PC-3 (cell line): ENCODE data around the gene GRB10. TPM values are rescaled to one million over a fixed set of nuclear protein-coding genes. Genes with fewer than 3 reads are reported as not detected.

Experiments
- ATAC-seq: fragments of 200-7000 bp; cut with Tn5 transposase; 2 replicates; pipeline ENCODE4 v1.9.1; 2020; ENCODE audit warnings: mild to moderate bottlenecking, moderate library complexity
- BruUV-seq: library from RNA; stranded (reverse); fragments of 400-500 nt; replicated peaks from 2 replicates; lab custom pipeline; 2021; lab: Mats Ljungman, UMichigan
- CTCF ChIA-PET: fragments of 300-600 bp; sonication (Branson Sonifier 250); formaldehyde crosslinking; loops from one replicate; lab custom pipeline; 2022; ENCODE audit warnings: antibody characterized with exemption; lab: Charles Lee
- POLR2A ChIA-PET: fragments of 300-600 bp; sonication (Branson Sonifier 250); formaldehyde crosslinking; loops from one replicate; lab custom pipeline; 2022; ENCODE audit warnings: antibody characterized with exemption; ENCODE audit not compliant: unreplicated experiment; lab: Charles Lee
- DNase-seq: peaks from one replicate; pipeline ENCODE4 v3.0.0-alpha.2; 2015
- H2AFZ ChIP-seq: fragments of 300-600 bp; sonication (generic); 2 replicates; pipeline ENCODE4 v1.6.0; 2016; ENCODE audit warnings: antibody characterized with exemption, low read length
- H3F3A ChIP-seq: fragments of 300-600 bp; sonication (generic); one replicate; pipeline ENCODE4 v1.6.0; 2017; ENCODE audit warnings: antibody characterized with exemption, low read length, control low read depth, mild to moderate bottlenecking; ENCODE audit not compliant: unreplicated experiment
- H3K27ac ChIP-seq: fragments of 300-600 bp; sonication (generic); 2 replicates; pipeline ENCODE4 v1.5.1; 2016; ENCODE audit warnings: mild to moderate bottlenecking, low read length
- H3K27me3 ChIP-seq: fragments of 300-600 bp; sonication (generic); 2 replicates; pipeline ENCODE4 v1.6.1; 2016; ENCODE audit warnings: low read length, mixed read lengths
- H3K36me3 ChIP-seq: fragments of 300-600 bp; sonication (generic); 2 replicates; pipeline ENCODE4 v1.6.1; 2016; ENCODE audit warnings: low read depth, mixed run types, low read length, mixed read lengths
- H3K4me1 ChIP-seq: fragments of 300-600 bp; sonication (generic); 2 replicates; pipeline ENCODE4 v1.5.1; 2016; ENCODE audit warnings: low read length; ENCODE audit not compliant: insufficient read depth
- H3K4me2 ChIP-seq: fragments of 300-600 bp; sonication (generic); 2 replicates; pipeline ENCODE4 v1.6.0; 2016; ENCODE audit warnings: low read length
- H3K4me3 ChIP-seq: fragments of 300-600 bp; sonication (generic); 2 replicates; pipeline ENCODE4 v1.5.1; 2016; ENCODE audit warnings: mild to moderate bottlenecking, low read length, mixed read lengths
- H3K79me2 ChIP-seq: fragments of 300-600 bp; sonication (generic); 2 replicates; pipeline ENCODE4 v1.6.1; 2017; ENCODE audit warnings: low read length, mixed read lengths
- H3K9ac ChIP-seq: fragments of 300-600 bp; sonication (generic); 2 replicates; pipeline ENCODE4 v1.6.0; 2016; ENCODE audit warnings: mild to moderate bottlenecking, low read length
- H3K9me2 ChIP-seq: fragments of 300-600 bp; sonication (generic); replicated peaks from 2 replicates; pipeline ENCODE4 v1.6.1; 2016; ENCODE audit warnings: mixed run types, low read length, mixed read lengths
- H3K9me3 ChIP-seq: fragments of 300-600 bp; sonication (generic); 2 replicates; pipeline ENCODE4 v1.6.1; 2016; ENCODE audit warnings: low read length, mixed read lengths
- H4K20me1 ChIP-seq: fragments of 300-600 bp; sonication (generic); 2 replicates; pipeline ENCODE4 v1.6.1; 2016; ENCODE audit warnings: low read length, mixed read lengths
- CTCF ChIP-seq: fragments of 300-600 bp; sonication (generic); conservative IDR thresholded peaks from 2 replicates; pipeline ENCODE4 v1.5.1; 2017; ENCODE audit warnings: antibody characterized with exemption, low read depth, mild to moderate bottlenecking, low read length
- EZH2 ChIP-seq: fragments of 300-600 bp; sonication (generic); IDR thresholded peaks from one replicate; pipeline ENCODE4 v1.6.1; 2017; ENCODE audit warnings: antibody characterized with exemption, mild to moderate bottlenecking, low read length; ENCODE audit not compliant: unreplicated experiment
- EZH2phosphoT487 ChIP-seq: fragments of 300-600 bp; sonication (generic); IDR thresholded peaks from 2 replicates; pipeline ENCODE4 v1.6.1; 2018; ENCODE audit warnings: mild to moderate bottlenecking, antibody characterized with exemption, low read length, borderline replicate concordance
- intact Hi-C: fragments of 100-400 bp; cut with micrococcal nuclease; formaldehyde crosslinking; loops from 2 replicates; pipeline ENCODE4 v1.9.0; 2023
- total RNA-seq: library from RNA; depleted of rRNA; stranded (reverse); fragments of >200 nt; gene quantifications from 2 replicates; pipeline ENCODE4 v1.2.3, GENCODE V29; 2014

GRB10 gene
- total RNA-seq, 1 experiment from 2014 or later = 61.3 TPM

GRCh38 chr7:50676079-50676478 lies 106.6 kb downstream of the GRB10 start:
- Histone ChIP-seq H4K20me1 (0 out of 2 replicates have a peak, but pooled peaks cover 3% of the 10 kb centered on the region), H3K27ac (no peak overlapping the region), H3K4me3 (no peak overlapping the region), H3K9ac (no peak overlapping the region), H3K79me2 (no peaks in the 10 kb centered on the region), H2AFZ (no peak overlapping the region), H3K9me2 (no peaks in the 10 kb centered on the region), H3K4me1 (no peaks in the 10 kb centered on the region), H3K4me2 (no peak overlapping the region), H3K36me3 (peaks cover under 1% of the 10 kb centered on the region; the same call in 1 of the 2 replicates), H3K27me3 (no peaks in the 10 kb centered on the region), H3K9me3 (no peaks in the 10 kb centered on the region), H3F3A (no peaks in the 10 kb centered on the region)
- no peak for TF ChIP-seq EZH2
- no peak for TF ChIP-seq CTCF
- CTCF ChIA-PET = no interaction called here
- BruUV-seq = no TSS peak
- ATAC-seq (no peak), DNase-seq (no peak)
- POLR2A ChIA-PET = no interaction called here
- intact Hi-C loops = no loop called here

- no peak overlapping the region for H3K27ac ChIP-seq
- no peak overlapping the region for H3K4me2 ChIP-seq
- no peaks in the 10 kb centered on the region for H3F3A ChIP-seq
- no TSS peak for BruUV-seq
- POLR2A ChIA-PET = no interaction called here
- H3K9me3 ChIP-seq = no peaks in the 10 kb centered on the region
- H3K4me1 ChIP-seq = no peaks in the 10 kb centered on the region
- H3K36me3 ChIP-seq = peaks cover 8% of the 10 kb centered on the region
- CTCF ChIA-PET = no interaction called here
- ATAC-seq = no peak
- no peak overlapping the region for H3K9ac ChIP-seq
- no peaks in the 10 kb centered on the region for H3K9me2 ChIP-seq
- intact Hi-C loops = no loop called here
- H4K20me1 ChIP-seq = 0 out of 2 replicates have a peak, but pooled peaks cover 3% of the 10 kb centered on the region
- no peak overlapping the region for H3K4me3 ChIP-seq
- TF ChIP-seq EZH2 (no peak), EZH2phosphoT487 (no peak)
- no peak overlapping the region for H2AFZ ChIP-seq
- DNase-seq = no peak
- H3K27me3 ChIP-seq = no peaks in the 10 kb centered on the region
- no peaks in the 10 kb centered on the region for H3K79me2 ChIP-seq
Observed at GRCh38 chr7:50674896-50675835, 107.5 kb downstream of the GRB10 start.

GRCh38 chr7:50674299-50674698 lies 108.4 kb downstream of the GRB10 start:
- BruUV-seq = no TSS peak
- Histone ChIP-seq H3K9me2 (no peaks in the 10 kb centered on the region), H3K4me1 (no peaks in the 10 kb centered on the region), H3K27me3 (no peaks in the 10 kb centered on the region), H3K9ac (no peak overlapping the region), H3K79me2 (no peaks in the 10 kb centered on the region), H3K4me3 (no peak overlapping the region), H3K4me2 (no peak overlapping the region), H2AFZ (no peak overlapping the region), H4K20me1 (0 out of 2 replicates have a peak, but pooled peaks cover 3% of the 10 kb centered on the region), H3K27ac (no peak overlapping the region), H3F3A (no peaks in the 10 kb centered on the region), H3K36me3 (peaks cover 13% of the 10 kb centered on the region), H3K9me3 (no peaks in the 10 kb centered on the region)
- CTCF ChIA-PET = no interaction called here
- intact Hi-C loops = no loop called here
- no peak for TF ChIP-seq EZH2
- TF ChIP-seq EZH2phosphoT487 = no peak
- no peak for TF ChIP-seq CTCF
- POLR2A ChIA-PET = no interaction called here
- ATAC-seq = no peak
- no peak for DNase-seq
